ENCODE measurements around the gene ATG16L2.

The ATG16L2 gene

DNA sequence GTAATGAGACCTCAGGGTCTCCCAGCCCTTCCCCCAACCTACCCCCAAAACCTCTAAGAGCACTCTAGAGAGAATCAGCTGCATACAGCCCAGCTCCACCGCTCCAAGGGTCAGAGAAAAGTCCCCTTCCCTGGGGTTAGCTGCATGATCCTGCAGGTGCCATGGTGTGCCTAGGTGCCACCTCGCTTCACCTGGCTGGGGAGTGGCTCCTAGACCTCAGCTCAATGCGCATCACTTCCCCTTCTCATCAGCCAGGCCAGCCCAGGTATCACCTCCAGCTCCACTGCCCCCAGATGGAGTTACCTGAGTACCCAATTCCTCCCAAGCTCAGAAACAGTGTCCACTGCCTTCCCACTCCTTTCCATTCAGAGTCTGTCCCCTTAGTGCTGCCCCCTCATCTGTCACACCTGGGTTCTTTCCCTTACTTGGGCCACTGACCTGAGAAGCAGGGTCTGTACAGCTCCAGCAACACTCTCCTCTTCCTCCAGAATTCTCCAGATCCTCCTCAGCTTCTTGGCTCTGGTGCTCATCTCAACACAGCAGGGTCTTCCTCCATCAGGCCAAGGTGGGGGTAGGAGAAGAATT is 21.7 kb upstream of the ATG16L2 start:
- no peak for DNase-seq (ENCODE audit: extremely low read depth, low read depth)
- no peak for TF ChIP-seq CTCF (IDR thresholded peaks at IDR 0.05; ENCODE audit: low read depth, low read length, missing control alignments)
- no peak overlapping the region for H3K4me3 ChIP-seq (replicated peaks; ENCODE audit: low read depth, low read length)

- DNase-seq (ENCODE audit: extremely low read depth, low read depth): no peak
- peak overlapping the region; percentile 52 for H3K4me3 ChIP-seq (replicated peaks; ENCODE audit: low read depth, low read length)
- no peak for TF ChIP-seq CTCF (IDR thresholded peaks at IDR 0.05; ENCODE audit: low read depth, low read length, missing control alignments)
These were observed 21.2 kb upstream of the ATG16L2 start for GRCh38 chr11:72793076-72793424.

- peak; percentile 87 for TF ChIP-seq CTCF (IDR thresholded peaks at IDR 0.05; ENCODE audit: low read depth, low read length, missing control alignments)
- peak within 1 kb of the TSS; percentile 52 for H3K4me3 ChIP-seq (replicated peaks; ENCODE audit: low read depth, low read length)
- DNase-seq (ENCODE audit: extremely low read depth, low read depth): peak; percentile 88
These were observed 20.5 kb upstream of the ATG16L2 start, which contains the start of gene STARD10 for GRCh38 chr11:72793425-72794367. Gene STARD10, minus strand, starts transcription at chr11:72794047. Its CDS starts 12,866 bp downstream, at chr11:72781181.

DNA sequence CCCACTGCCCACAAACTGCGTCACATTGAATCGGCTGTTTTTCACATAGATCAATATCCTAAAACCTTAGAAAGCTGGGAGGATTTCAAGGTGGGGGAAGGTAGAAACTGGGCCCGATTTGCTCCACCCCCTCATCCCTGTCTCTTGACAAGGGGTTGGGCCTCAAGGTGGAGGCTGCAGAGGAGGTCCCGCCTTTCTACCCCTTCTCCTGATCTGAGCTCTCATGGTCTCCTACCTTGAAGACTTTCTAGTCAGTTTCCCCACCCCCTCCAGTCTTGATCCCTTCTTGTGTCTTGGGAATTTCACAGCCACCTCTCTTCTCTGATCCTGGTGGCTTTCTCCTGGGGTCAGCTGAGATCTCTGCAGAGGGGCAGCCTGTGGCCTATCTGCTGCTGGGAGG is 15.8 kb upstream of the ATG16L2 start:
- no peak for TF ChIP-seq CTCF (IDR thresholded peaks at IDR 0.05; ENCODE audit: low read depth, low read length, missing control alignments)
- no peak for DNase-seq (ENCODE audit: extremely low read depth, low read depth)
- H3K4me3 ChIP-seq (replicated peaks; ENCODE audit: low read depth, low read length): no peak overlapping the region

GRCh38 chr11:72799441-72799840 is 14.8 kb upstream of the ATG16L2 start:
- no peak overlapping the region for H3K4me3 ChIP-seq (replicated peaks; ENCODE audit: low read depth, low read length)
- no peak for DNase-seq (ENCODE audit: extremely low read depth, low read depth)
- no peak for TF ChIP-seq CTCF (IDR thresholded peaks at IDR 0.05; ENCODE audit: low read depth, low read length, missing control alignments)

GRCh38 chr11:72802822-72803221 is 11.4 kb upstream of the ATG16L2 start:
- no peak overlapping the region for H3K4me3 ChIP-seq (replicated peaks; ENCODE audit: low read depth, low read length)
- TF ChIP-seq CTCF (IDR thresholded peaks at IDR 0.05; ENCODE audit: low read depth, low read length, missing control alignments): no peak
- no peak for DNase-seq (ENCODE audit: extremely low read depth, low read depth)

Measured in HFF-Myc (cell line).